Measurements from ENCODE around the gene VWA5A.

The VWA5A gene, protein sequence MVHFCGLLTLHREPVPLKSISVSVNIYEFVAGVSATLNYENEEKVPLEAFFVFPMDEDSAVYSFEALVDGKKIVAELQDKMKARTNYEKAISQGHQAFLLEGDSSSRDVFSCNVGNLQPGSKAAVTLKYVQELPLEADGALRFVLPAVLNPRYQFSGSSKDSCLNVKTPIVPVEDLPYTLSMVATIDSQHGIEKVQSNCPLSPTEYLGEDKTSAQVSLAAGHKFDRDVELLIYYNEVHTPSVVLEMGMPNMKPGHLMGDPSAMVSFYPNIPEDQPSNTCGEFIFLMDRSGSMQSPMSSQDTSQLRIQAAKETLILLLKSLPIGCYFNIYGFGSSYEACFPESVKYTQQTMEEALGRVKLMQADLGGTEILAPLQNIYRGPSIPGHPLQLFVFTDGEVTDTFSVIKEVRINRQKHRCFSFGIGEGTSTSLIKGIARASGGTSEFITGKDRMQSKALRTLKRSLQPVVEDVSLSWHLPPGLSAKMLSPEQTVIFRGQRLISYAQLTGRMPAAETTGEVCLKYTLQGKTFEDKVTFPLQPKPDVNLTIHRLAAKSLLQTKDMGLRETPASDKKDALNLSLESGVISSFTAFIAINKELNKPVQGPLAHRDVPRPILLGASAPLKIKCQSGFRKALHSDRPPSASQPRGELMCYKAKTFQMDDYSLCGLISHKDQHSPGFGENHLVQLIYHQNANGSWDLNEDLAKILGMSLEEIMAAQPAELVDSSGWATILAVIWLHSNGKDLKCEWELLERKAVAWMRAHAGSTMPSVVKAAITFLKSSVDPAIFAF

DNA sequence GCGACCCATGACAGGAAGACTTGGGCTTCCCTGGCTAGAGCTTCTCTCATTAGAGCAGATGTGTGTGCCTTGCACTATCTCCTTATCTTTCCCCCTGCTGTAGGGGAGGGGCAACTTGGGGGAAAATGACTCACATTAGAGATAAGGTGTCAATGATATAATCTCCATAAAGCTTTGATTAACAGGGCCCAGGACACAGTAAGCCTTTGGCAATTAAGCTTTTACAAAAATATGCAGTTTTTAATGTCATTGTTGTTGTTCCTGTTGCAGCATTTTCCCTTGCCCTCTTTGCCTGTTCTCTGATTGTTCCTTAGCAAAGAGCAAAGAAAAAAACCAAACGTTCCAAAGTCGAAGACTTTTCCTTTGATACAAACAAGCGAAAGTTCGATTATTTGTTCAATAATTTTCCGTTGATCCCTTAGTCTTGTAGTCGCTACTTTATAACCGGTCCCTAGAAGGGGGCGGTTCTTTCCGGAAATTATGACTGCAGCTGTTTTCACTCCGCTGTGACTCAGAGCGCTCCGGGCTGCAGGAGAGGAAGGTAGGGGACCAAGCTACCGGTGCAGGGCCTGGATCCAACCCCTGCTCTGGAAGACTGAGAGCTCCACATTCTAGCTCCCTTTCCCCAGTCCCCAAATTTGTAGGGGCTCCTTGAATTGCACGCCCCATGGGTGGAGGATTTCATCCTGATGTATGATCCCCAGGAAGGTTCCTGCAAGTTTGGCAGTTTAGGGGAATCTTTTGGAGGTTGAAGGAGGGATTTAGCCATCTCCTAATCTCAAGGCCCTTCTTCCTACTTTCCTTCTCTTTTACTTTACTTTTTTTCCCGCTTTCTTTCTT is at the start of gene VWA5A:
Gene VWA5A (plus strand): TSS at position 509 of the 840 bp plus-strand sequence. CDS start 2,062 bp downstream, outside the sequence.
- peak; percentile 79 for DNase-seq

DNA sequence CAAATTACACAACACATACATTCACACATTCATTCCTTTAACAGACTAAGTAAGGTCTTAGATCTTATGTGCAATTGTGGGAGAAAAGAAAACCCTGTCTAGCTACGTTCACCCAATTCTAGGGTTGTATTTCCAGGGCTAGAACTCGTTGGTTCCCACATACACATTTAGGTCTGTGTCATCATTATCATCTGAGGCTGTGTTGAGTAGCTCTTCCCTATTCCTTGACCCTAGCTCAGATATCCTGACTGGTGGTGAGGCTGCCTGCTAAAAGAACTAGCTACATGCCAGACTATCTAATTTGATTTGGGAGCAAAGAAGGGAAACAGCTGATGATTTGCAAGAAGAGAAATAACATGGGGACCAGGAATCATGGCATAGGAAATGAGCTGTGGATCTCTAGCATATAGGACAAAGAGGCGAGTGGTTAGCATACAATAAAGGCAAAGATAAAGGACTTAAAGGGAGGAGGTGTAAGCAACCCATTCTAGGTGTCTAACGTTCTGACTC is 46.6 kb upstream of the VWA5A start:
- DNase-seq = no peak

DNA sequence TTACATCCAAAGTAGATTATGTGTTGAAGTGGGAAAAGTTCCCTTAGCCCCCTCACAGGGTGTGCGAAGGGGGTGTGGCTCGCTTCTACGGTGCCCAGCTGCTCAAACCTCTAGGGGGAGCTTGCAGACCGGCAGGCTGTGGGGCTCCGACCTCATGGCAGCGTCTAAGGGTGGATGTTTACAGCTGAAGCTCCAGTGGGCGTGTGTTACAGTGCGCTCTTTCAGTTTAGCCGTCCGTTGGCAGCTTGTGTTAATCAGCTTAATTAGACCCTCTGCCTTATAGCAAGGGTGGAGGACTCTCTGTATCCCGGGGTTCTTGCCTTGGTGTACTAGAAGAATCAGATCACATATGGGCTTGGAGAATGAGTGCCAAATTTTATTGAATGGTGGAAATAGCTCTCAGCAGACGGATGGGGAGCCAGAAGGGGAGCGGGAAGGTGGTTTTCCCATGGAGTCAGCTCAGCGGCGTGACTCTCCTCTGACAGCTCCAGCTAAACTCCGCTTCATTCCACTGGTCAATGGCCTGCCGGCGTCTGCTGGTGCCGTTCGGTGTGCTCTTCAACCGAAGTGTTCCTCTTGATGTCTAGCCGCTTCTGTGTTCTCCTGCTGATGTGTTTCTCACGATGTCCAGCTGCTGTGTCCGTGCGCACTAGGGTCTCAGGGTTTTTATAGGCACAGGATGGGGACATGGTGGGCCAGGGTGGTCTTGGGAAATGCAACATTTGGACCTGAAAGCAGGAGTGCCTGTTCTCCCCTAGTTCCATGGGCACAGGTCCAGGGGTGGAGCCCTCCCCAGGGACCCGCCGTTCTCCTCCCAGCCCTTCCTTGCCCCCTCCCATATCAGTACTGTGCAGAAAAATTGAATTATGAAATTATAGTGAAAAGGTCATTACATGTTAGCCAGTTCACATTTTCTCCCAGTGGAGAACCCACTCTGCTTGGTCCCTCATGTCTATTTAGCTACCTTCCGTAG is 45.5 kb upstream of the VWA5A start:
- peak; percentile 66 for DNase-seq

DNA sequence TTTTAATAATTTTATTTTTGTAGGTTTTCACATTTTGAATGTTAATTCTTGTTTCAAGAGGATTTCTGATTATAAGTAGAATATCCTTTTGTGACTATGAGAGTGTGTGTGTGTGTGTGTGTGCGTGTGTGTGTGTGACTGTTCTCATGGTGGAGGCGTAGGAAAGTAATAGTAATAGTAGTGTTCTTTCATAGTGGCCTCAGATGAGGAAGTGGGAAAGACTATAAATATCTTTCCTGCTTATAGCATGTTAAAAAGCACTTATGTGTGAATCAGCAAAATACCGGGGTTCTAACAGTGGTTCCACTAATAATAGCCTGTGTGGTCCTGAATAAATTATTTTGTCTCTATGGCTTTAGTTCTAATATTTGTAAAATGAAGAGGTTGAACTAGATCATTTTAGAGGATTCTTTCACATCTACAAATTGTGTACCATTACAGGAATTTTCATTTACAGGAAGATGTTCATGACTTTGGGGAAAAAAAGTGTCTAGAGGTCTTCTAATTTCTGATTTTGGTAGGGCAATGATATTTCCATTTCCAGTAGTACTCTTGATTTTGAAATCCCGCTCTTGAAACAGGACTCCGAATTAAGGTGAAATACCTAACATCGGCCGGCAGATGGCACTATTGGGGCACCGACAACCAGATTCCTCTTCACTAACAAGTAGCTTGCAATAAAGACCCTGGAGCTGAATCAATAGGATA is 44.2 kb upstream of the VWA5A start:
- DNase-seq = peak; percentile 81

DNA sequence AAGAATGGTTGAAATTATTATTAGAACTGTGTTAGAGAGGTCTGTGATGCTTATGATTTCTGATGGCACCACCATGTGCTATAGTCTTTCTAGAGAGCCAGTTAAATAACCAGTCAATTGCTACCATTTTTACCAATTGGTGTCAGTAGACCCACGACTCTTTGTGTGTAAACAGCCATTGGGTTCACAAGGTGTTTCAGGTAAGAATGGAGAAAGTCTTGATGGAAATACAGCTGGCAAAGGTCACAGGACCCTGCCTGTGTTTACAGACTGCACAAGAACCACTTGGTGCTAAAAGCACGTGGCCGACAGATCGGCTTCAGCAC is 43.7 kb upstream of the VWA5A start:
- no peak for DNase-seq

DNA sequence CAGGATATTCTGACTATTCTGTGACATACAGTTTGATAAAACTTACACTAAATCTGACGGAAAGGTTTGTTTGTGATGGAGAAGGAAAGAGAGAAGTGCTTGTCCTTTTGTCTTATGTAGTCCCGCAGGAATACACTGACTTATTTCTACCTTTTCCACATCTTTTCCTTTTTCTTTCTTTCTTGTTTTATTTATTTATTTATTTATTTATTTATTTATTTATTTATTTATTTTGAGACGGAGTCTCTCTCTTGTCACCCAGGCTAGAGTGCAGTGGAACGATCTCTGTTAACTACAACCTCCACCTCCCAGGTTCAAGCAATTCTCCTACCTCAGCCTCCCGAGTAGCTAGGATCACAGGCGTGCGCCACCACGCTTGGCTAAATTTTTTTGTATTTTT is 43.1 kb upstream of the VWA5A start:
- DNase-seq = no peak

DNA sequence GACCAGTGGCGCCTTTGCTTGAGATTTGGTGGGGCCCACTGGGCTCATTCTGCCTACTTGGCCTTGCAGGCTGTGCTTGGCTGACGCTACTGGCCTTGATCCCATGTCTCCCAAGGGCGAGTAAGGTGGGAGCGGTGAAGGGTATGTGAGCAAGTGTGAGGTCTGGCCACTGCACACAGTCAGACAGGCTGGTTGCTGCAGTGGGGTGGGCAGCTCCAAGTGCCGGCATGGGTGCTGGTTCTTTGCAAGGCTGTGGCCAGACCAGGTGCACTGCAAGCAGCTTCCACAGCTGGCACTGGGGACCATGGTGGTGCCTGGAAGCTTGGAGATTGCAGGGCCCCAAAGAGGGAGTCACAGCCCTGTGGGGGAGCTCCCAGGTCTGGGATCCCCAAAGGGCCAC is 40.7 kb upstream of the VWA5A start:
- no peak for DNase-seq

DNA sequence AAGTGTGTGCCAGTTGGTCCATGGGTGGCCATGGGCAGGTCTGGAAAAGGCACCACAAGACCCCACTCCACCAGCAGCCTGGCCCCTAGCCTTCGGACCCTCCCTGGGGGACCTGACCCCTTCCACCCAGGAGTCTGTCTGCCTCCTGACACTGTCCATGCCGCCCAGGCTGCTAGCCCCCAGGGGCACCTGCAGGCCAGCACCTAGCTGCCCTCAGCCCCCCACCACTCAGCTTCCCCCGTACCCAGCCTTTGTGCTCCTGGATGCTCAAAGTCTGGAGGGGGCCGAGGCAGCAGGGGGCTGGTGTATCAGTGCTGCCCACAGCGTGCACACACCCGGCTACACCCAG is 39.8 kb upstream of the VWA5A start:
- DNase-seq = no peak

DNA sequence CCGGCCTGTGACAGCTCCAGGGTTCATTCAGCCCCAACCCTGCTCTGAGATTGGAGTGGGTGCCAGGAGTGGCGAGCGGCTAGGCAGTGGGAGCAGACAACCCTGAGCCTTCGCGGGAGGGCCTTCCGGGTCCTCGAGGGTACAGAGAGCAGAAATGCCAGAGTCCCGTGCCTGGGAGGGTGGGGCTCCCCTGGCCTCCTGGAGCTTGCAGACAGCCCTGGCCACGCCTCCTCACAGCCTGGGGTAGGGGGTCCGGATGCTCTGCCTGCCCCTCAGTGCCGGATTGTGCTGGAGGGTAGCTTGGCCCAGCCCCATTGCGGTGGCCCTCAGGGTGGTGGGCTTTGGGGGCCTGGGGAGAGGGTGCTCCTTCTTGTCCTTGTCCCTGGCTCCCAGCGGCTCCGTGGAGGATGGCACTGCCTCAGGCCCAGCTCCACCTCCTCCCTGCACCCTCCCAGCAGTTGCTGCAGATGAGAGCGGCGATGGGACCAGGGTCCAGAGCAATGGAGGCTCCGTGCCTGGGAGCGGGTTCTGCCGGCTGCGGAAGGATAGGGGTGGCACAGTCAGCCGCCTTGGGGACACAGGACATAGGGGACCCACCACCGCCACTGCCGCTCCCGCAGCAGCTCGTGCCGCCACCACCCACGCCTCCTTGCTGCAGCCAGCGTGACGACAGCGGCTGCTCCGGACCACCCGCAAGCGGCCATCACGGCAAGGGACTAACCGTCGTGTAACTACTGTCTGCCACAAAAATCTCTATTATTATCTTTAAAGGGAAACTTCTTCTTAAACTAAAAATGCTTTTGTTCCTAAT is 39.2 kb upstream of the VWA5A start:
- peak; percentile 53 for DNase-seq

DNA sequence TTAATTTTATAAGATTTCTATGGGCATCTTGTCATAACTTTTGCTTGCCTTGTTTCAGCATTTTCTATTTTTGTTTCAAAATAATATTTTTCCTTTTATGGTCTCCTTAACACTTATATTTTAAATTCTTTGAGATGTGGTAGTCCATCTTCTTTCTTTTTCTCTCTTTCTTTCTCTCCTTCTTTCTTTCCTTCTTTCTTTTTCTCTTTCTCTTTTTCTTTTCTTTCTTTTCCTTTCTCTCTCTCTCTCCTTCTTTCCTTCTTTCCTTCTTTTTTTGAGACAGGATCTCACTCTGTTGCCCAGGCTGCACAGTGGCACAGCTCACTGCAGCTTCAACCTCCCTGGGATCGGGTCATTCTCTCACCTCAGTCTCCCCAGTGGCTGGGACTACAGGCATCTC is 38.0 kb upstream of the VWA5A start:
- no peak for DNase-seq

DNA sequence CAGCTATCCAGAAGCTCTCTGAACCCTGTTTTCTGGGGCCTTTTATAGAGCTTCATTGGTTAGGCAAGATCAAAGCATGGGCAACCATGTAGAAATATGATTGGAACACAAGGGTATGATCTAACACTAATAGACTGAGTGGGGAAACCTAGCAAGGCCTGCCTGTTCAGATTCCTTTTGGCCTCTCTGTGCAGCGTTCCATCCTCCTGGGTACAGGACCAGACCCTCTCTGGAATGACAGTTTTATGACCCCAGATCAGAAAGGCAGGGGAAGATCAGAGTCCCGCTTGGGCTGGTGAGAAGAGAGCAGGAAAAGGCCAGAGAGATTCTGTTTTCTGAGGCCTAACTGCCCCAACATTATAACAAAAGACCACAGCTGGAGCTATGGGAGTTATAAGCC is 36.7 kb upstream of the VWA5A start:
- DNase-seq = no peak

DNA sequence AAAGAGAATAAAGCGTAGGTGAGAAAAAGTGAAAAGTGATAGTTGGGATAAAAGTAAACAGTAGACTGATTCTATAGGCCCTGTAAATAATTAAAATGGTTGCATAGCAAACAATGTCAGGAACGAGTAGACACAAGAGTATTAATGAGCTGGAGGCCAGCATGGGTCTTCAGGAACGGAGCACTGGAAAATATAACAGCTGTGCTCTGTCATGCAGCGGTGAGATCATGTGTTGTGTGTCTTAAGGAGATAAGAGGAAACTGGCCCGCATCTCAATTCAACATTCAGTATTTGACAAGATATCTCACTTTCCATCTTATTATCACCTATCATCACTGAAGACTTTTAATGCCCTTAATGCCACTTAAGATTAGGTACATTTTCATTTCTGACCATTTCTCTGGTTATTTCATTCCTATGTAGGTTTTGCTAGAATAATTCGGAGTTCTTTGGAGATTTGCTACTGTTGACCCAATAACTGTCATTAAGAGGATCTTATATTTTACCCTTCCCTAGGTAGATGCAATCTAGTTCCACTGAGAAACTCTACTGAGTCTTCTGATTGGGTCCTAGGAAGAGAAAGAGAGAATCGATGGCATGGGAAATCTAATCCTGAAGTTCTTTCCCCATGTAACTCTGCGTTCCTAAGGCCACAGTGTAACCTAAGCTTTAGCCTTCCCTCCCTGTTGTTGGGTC is 35.5 kb upstream of the VWA5A start:
- no peak for DNase-seq

DNA sequence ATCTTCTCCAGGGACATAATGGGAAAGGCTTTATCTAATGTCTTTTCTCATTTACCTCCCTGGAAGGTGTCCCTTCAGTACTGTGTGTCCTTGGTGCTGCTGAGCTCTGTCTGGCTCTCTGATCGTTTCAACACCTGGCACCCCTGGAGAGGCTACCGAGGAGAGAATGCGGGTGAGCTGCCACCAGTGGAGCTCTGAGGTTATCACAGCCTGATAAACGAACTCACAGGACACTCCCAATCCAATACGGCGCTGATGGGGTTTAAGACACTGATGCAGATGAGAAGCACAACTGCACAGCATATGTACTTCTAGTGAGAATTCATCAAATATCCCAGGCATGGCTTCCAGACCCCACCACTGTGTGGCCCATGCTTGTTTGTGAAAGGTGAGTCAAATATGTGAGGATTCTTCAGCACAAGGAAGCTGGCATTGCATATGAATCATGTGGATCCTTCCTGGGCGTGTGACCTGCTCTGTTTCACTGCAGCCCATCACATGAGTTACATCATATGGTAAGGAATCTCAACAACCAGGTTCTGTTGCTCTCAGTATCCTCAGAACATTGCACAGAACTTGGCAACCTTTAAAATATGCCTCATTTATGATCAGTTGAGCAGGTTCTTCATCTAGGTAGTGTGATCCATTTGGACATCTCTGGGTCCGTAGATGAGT is 34.8 kb upstream of the VWA5A start:
- no peak for DNase-seq

DNA sequence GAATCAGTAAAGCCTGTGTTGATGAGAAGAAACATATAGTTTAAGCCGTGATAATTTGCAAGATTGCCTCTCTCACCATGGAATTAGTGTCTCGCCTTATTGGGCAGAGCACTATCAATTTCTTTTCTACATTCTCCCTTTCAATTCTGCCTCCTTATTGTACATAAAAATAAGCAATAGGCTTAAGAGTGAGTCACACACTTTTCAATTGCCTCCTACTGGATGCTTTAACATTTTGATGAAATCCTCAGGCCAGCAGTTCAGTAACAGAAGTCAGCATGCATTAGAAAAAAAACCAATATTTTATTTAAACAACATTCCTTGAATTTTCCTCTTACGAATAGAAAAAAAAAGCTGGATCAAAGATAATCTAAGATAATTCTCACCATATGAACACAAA is 33.8 kb upstream of the VWA5A start:
- no peak for DNase-seq

DNA sequence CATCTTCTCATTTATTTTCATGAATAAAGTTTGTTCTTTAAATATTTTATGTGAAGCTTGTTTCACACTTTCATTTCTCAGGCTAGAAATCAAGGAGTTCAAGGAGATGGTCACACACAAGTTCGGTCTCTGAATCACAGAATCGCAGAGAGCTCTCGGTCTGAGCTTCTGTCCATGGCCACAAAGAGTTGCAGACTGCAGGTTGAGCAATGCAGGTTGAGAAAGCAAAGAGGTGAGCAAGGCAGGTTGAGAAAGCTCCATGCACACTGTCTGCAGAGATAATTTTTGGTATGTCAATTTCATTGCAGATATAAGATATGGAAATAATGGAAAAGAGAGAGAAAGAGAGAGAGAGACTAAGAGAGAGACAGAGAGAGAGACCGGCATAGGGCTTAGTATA is 32.9 kb upstream of the VWA5A start:
- no peak for DNase-seq

DNA sequence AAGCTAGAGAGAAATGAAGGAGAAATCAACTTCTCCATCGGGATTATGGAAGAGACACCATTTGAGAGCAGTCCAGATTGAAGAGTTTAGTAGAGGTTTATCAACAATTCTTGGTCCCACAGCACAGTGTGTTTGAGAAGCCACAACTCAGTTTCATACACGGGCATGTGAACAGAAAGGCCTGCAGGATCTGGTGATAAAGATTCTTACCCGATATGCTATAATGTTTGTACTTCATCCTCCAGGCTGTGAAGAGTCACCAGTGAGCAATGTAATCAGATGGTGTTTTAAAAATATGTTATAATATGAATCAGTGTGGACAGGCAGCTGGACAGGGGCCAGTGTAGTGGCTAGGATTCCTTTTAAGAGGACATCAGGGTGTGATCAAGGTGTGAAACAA is 29.7 kb upstream of the VWA5A start:
- no peak for DNase-seq

DNA sequence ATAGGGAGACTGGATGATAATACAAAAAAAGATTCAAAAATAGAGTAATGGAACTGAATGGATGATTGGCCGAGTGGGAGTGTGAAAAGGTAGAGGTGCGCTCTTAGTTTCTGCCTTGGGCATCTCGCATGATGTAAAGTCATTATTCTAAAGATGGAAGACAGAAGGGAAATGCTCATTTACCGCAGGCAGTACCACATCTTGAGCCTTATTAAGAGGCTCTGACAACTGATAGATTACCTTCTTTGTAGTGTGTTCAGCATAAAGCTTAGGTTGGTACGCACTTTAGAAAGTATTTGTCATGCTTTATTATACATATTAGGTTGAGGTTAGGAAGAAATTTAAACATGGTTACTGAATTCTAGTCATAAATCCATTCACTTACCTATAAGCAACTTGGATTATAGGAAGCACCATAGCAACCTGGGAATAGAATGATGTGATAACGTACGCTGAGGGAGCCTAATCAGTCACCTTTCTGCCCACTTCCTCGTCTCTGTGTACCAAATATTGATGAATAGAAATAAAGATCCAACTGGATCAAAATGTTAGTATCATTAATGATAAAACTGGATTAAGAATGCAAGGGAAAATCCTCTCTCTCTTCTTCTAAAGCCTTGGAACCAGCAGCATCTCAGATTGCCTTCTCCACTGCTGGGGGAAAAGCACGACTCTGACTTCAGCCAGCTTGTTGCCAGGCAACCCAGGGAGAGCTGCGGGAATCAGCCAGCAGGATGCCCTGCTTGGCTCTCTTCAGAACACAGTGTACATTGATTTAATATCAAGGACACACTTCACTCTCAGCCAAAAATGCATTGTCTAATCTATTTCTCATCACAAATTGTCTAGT is 29.0 kb upstream of the VWA5A start:
- DNase-seq = no peak

DNA sequence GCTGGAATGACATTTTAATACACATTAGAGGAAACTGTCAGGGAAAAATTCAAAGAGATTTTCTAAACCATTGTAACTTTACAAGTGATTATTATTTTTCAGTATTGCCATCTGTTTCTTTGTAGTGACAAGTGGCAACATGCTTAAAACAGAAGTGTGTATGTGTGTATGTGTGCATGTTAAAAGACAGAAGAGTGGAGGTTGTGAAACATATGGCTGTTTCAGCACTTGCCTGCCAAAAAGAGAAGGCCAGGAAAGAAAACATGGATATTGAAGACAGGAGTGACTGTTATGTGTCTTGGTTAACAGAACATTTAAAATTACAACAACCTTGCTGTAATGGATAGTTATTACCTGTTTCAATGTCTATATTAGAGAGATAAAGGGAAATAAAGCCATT is 24.3 kb upstream of the VWA5A start:
- DNase-seq = no peak
